Germinal center (tissue), 1 donor: ENCODE data around the gene MYMX.
"Not testable (repeated sequence)": the region's sequence is repeated elsewhere in the genome, so short reads cannot be mapped to it uniquely, and the experiment has no call there.

Experiments
- DNase-seq: peaks from one replicate; pipeline ENCODE4 v3.0.0; 2012; ENCODE audit warnings: mixed read lengths, low spot score

MYMX gene

DNA sequence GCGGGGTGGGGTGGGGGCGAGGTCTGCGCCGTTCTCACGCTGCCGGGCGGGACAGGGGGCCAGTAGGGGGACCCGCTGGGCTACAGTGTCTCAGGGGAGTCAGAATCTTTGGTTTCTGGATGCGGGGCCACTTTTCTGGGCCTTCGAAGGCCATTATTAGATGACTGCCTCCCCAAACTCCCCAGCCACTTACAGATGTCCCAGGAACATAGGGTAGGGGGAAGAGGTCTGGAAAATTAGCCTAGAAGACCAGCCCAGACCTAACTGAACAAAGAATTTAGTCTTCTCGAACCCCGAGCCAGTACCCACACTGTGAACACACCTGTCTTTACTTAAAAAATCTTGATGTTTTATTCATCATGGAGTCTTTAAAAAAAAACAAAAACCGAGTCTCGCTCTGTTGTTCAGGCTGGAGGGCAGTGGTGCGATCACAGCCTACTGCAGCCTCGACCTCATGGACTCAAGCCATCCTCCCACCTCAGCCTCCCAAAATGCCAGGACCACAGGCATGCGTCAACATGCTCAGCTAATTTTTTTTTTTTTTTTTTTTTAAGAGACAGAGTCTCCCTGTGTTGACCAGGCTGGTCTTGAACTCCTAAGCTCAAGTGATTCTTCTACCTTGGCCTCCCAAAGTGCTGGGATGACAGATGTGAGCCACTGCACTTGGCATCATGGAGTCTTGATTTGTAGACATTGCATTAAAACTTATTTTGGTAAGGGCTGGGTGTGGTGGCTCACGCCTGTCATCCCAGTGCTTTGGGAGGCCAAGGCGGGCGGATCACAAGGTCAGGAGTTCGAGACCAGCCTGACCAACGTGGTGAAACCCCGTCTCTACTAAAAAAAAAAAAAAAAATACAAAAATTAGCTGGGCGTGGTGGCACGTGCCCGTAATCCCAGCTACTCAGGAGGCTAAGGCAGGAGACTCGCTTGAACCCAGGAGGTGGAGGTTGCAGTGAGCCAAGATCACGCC, 3.4 kb downstream of the MYMX start:
- no peak for DNase-seq

DNA sequence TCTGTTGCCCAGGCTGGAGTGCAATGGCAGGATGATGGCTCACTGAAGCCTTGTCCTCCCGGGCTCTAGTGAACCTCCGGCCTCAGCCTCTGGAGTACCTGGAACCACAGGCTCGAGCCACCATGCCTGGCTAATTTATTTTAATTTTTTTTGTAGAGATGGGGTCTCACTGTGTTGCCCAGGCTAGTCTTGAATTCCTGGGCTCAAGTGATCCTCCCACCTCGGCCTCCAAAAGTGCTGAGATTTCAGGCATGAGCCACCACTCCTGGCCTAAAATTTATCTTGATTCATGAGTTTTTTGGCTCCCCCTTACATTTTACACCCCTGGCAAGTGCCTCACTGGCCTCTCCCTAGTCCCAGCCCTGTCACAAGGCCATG, 4.2 kb downstream of the MYMX start:
- DNase-seq: no peak

- DNase-seq: peak; percentile 77
These were observed 4.7 kb downstream of the MYMX start for GRCh38 chr6:44221291-44221960.

DNA sequence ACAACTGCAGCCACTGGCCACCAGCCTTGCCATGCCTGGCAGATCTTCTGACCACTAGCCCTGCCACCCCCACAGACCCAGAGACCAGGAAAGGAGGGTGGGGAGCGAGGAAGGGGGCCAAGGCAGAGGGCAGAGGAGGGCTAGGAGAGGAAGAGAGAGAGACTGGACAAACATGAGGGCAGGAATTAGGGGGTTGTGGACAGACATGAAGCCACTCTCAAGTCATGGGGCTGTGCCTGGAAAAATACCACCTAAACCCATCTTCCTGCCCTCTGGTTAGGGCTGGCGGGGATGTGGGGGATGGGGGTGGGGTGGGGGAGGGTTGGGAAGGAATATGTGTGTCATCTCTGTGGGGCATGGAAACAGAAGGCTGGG, 5.2 kb downstream of the MYMX start:
- no peak for DNase-seq

DNA sequence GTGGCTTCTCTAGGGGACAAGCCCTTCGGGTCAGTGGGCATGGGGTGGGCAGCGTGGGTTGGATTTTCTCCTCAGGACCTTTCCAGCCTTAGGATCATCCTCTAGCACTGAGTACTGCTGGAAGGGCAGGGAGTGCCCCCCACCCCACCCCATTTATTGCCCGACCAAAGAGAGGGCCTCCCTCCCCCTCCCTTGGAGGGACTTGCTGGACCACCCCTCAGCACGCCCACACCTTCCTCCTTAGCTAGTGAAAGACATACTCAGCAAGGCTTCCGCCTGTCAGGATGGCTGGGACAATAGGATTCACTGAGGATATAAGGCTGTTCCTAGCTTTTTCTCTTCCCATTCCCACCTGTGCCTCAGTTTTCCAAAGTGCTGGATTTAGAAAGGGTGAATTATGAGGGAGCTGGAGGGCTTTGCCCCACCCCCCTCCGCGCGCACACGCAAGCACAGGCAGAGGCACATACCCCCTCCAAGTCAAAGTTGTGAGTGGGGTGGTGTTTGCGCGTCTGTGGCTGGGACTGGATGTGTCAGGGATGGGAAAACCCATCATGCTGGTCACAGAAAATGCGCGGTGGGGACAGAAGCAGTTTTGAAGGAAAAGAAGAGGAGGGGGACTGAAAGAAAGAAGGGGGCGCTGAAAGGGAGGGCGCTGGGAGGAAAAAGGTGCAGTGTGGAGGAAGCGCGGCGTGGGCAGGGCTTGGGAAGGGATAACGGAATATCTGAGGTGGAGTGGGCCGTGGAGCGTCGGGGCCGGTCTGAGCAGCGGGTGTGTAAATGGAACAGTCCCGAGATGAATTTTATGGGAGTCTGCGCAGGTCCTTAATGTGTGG, 6.0 kb downstream of the MYMX start:
- DNase-seq: no peak

DNA sequence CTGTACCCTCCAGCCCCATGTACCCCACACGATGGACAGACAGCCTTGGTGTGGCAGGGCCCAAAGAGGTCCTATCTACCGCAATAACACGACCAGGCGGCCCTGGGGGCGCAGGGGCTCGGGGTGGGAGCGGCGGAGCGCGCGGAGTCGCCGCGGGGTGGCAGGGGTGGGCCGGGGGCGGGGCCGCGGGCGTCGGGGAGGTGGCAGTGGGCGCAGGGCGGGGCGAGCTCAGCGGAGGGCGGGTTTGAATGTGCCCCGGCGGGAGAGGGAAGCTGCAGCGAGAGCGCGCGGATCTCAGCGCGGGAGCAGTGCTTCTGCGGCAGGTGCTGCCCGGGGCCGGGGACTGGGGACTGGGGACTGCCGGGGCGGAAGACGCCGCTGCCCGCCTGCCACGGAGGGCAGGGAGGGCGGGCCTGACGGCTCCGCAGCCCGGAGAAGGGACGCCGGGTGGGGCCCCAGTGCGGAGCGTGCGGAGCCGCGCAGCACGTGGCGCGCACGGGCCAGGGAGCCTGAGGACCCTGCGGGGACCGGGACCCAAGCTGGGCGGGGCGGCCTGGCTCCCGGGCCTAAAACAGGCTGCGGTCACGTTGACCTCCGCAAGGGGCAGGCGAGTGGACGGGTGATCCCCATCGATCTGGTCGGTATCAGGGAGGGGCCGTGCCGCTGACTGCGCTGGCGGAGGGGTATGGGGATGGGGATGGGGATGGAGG, 6.7 kb downstream of the MYMX start, which contains the start of gene SLC29A1:
Gene SLC29A1 (plus strand): TSS at position 277 of the 710 bp plus-strand sequence. CDS start 3,719 bp downstream, outside the sequence.
- peak; percentile 97 for DNase-seq

- DNase-seq: no peak
These were observed 7.6 kb downstream of the MYMX start for GRCh38 chr6:44224029-44224964.

DNA sequence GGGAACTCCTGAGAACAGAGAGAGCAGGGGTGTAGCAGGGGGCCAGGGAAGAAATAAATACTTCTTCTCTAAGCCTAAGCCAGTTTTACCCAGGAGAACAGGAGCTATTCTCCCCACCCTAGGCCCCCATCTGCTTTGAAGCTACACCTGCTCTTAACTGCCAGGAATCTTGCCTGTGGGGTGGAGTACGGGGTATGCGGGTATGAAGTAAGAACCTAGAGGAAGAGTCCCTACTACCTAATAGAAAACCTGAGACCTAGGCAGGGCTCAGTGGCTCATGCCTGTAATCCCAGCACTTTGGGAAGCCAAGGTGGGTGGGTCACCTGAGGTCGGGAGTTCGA, 8.2 kb downstream of the MYMX start:
- no peak for DNase-seq

- no peak for DNase-seq
These were observed 9.0 kb downstream of the MYMX start for GRCh38 chr6:44225579-44226325.

DNA sequence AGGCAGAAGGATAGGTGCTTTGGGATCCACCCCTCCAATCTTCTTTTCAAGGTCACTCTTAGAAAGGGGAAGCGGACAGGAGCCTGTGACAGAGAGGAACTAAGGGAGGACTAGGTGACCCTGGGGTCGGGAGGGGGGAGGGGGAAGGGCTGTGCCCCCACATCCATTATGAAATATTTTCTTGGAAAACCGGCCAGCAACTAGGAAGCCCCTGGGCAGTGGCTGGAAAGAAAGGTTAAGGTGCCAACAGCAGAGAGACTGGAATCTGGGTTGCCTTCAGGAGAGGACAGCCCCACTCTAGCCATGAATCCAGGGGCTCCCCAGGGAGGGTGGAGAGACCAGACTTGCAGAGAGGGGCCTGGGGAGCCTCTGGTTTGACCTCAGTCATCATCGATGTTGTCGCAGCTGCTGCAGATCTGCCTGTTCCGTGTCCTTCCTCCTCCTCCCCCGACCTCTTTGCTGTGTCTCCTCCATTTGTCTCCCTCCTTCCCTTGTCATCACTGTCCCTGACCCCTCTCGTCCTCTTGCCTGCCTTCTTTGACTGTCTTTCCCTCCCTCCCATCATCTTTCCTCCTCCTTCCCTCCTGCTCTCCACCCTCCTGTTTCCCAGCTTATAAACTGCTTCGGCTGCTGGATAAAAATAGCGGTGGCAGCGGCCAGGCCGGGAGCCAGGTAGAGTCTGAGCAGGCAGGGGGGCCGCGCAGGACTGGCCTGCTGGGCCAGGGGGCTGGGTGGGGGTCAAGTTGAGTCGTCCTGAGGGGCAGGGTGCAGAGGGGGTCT, 9.8 kb downstream of the MYMX start:
- DNase-seq: no peak

- no peak for DNase-seq
These were observed 10.5 kb downstream of the MYMX start for GRCh38 chr6:44227148-44227793.

- DNase-seq: no peak
These were observed 11.3 kb downstream of the MYMX start for GRCh38 chr6:44228031-44228430.

GRCh38 chr6:44228433-44228832, 11.7 kb downstream of the MYMX start:
- no peak for DNase-seq

GRCh38 chr6:44228836-44229235, 12.1 kb downstream of the MYMX start:
- DNase-seq: no peak

DNA sequence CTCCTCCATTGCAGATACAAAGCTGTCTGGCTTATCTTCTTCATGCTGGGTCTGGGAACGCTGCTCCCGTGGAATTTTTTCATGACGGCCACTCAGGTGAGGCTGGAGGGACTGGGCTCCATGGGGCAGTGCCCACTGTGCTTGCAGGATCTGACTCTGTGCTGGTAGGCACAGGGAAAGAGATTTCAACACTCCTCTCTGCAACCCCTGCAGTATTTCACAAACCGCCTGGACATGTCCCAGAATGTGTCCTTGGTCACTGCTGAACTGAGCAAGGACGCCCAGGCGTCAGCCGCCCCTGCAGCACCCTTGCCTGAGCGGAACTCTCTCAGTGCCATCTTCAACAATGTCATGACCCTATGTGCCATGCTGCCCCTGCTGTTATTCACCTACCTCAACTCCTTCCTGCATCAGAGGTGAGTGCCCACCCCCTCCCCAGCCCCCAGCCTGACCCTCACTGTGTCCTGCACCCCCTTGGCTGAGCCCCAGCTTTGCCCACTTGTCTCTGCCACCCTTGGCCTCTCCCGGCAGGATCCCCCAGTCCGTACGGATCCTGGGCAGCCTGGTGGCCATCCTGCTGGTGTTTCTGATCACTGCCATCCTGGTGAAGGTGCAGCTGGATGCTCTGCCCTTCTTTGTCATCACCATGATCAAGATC, 12.8 kb downstream of the MYMX start:
- DNase-seq: no peak

DNA sequence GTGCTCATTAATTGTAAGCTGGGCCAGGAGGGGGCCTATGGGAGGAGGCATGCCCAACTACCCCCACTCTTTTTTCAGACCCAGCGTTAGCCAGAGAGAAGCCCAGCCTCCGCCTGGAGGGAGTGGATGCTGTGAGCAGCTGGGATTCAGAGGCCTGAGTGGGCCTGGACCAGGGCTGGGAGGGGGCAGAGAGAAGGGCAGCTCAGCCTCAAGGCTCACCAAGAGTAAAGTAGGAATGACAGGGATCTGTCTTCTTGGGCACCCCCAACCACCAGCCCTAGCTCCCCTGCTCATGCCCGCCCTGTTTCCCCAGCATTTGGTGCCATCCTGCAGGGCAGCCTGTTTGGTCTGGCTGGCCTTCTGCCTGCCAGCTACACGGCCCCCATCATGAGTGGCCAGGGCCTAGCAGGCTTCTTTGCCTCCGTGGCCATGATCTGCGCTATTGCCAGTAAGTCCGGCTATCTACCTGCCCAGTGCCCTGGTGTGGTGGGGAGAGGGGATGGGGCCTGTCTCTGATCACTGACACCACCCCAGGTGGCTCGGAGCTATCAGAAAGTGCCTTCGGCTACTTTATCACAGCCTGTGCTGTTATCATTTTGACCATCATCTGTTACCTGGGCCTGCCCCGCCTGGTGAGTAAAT, 13.4 kb downstream of the MYMX start:
- DNase-seq: no peak

DNA sequence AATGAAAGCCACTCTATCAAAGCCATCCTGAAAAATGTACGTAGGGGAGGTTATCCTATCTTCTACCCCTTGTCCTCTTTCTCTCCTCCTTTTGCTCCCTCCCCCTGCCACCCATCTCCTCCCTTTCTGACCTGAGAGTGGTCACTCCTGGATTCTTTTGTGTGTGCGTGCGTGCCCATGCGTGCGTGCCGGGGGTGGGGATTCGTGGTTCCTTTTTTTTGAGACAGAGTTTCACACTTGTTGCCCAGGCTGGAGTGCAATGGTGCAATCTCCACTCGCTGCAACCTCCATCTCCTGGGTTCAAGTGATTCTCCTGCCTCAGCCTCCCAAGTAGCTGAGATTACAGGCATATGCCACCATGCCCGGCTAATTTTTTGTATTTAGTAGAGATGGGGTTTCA, 14.7 kb downstream of the MYMX start:
- DNase-seq: not testable (repeated sequence)
